Lower leg skin (tissue), 3 donors: Measurements from ENCODE around the gene PLXNA2.

ENCODE experiments used
- CTCF ChIP-seq, 3 donors: fragments of 450-650 bp; IDR thresholded peaks; one replicate each; pipeline ENCODE4 v1.5.1; 2016; ENCODE audit warnings: antibody characterized with exemption in 3 of 3, mild to moderate bottlenecking in 3 of 3, moderate library complexity in 2 of 3
- POLR2A ChIP-seq, 2 donors: fragments of 450-650 bp; IDR thresholded peaks; one replicate each; pipeline ENCODE4 v1.6.1; 2016 to 2017; ENCODE audit warnings: antibody characterized with exemption in 2 of 2, mild to moderate bottlenecking in 1 of 2, moderate library complexity in 1 of 2

- TF ChIP-seq CTCF (IDR thresholded peaks at IDR 0.05): no peak
- TF ChIP-seq POLR2A (IDR thresholded peaks at IDR 0.05): no peak
These were observed 27.1 kb upstream of the PLXNA2 start for GRCh38 chr1:208271236-208271635.
